Measurements from ENCODE around the gene CCSER1.

DNA sequence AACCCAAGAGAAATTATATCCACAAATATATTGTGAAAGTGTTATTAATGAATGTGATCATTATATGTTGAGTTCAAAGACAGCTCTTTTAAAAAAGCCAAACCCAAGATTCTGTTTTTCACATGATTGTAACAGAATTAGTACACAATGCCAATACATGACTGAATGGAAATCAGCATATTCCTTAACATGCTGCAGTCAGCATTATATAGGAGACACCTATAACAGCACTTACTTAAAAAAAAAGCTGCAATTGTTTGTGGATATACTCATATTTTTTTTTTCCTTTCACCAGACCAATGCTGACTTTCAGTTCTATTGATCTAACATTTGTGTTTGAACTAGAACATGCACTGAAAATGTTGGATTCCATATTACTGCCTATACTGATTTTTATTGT is 165.2 kb downstream of the CCSER1 start:
- TF ChIP-seq POLR2A (IDR thresholded peaks at IDR 0.05; ENCODE audit: low read depth, low read length), result no peak
- TF ChIP-seq POLR2AphosphoS5 (IDR thresholded peaks at IDR 0.05; ENCODE audit: low read depth, low read length), result no peak
- no peak for TF ChIP-seq TAF1 (IDR thresholded peaks at IDR 0.05; ENCODE audit: borderline replicate concordance, low read depth, low read length)
